CD4-positive, alpha-beta T cell (primary cell): ENCODE data around the gene SMURF2. TPM values are rescaled to one million over a fixed set of nuclear protein-coding genes. Genes with fewer than 3 reads are reported as not detected.

ENCODE experiments used
- ATAC-seq: fragments of 200-7000 bp; cut with Tn5 transposase; one replicate; pipeline ENCODE4 v1.10.0; 2022; ENCODE audit warnings: mild to moderate bottlenecking; ENCODE audit not compliant: poor library complexity
- CTCF ChIA-PET: fragments of 350-600 bp; sonication (Branson Sonifier 250); formaldehyde crosslinking; loops from one replicate; lab custom pipeline; 2021; ENCODE audit warnings: antibody characterized with exemption, inconsistent platforms; lab: Charles Lee
- POLR2A ChIA-PET: fragments of 350-600 bp; sonication (Branson Sonifier 250); formaldehyde crosslinking; loops from one replicate; lab custom pipeline; 2021; ENCODE audit warnings: antibody characterized with exemption, inconsistent platforms; lab: Charles Lee
- DNase-seq, 14 experiments: peaks; one replicate each; pipeline ENCODE4 v3.0.0-alpha.2; 2013 to 2020; ENCODE audit warnings: mixed read lengths in 2 of 14
- H3K27ac ChIP-seq, 2 donors: one replicate each; pipeline versions ENCODE4 v1.5.1 to v1.7.0; 2013; ENCODE audit warnings: low read length in 2 of 2, low read depth in 1 of 2, mild to moderate bottlenecking in 1 of 2
- H3K27me3 ChIP-seq, 2 experiments: 1 replicate in 1 of 2; 2 replicates in 1 of 2; pipeline versions ENCODE4 v1.6.1 to v1.7.0; 2013; ENCODE audit warnings: low read length in 2 of 2, control low read depth in 1 of 2, mild to moderate bottlenecking in 1 of 2, moderate library complexity in 1 of 2; ENCODE audit not compliant: insufficient read depth in 2 of 2, control insufficient read depth in 1 of 2
- H3K36me3 ChIP-seq: one replicate; pipeline ENCODE4 v1.6.1; 2013; ENCODE audit warnings: low read length, control low read depth; ENCODE audit not compliant: insufficient read depth
- H3K4me1 ChIP-seq: one replicate; pipeline ENCODE4 v1.6.1; 2013; ENCODE audit warnings: low read length, control low read depth; ENCODE audit not compliant: insufficient read depth
- H3K4me3 ChIP-seq: one replicate; pipeline ENCODE4 v1.5.1; 2013; ENCODE audit warnings: mild to moderate bottlenecking, low read length, moderate library complexity
- H3K9me3 ChIP-seq, 2 experiments: 1 replicate in 1 of 2; 2 replicates in 1 of 2; pipeline versions ENCODE4 v1.6.1 to v1.7.0; 2013; ENCODE audit warnings: low read length in 2 of 2, mild to moderate bottlenecking in 2 of 2, control low read depth in 1 of 2, moderate library complexity in 1 of 2; ENCODE audit not compliant: control insufficient read depth in 1 of 2, insufficient read depth in 1 of 2
- H3K27ac Mint-ChIP-seq: one replicate; pipeline ENCODE4 v1.8.0; 2020; ENCODE audit warnings: mixed read lengths
- H3K27me3 Mint-ChIP-seq: one replicate; pipeline ENCODE4 v1.8.0; 2021; ENCODE audit warnings: mixed read lengths
- H3K36me3 Mint-ChIP-seq: one replicate; pipeline ENCODE4 v1.8.0; 2021; ENCODE audit warnings: low read depth, mixed read lengths
- H3K4me1 Mint-ChIP-seq: one replicate; pipeline ENCODE4 v1.8.0; 2021; ENCODE audit warnings: low read depth, mixed read lengths
- H3K4me3 Mint-ChIP-seq: one replicate; pipeline ENCODE4 v1.8.0; 2020; ENCODE audit warnings: mild to moderate bottlenecking, mixed read lengths
- H3K9me3 Mint-ChIP-seq: one replicate; pipeline ENCODE4 v1.8.0; 2020; ENCODE audit warnings: mixed read lengths
- intact Hi-C, 2 experiments: fragments of 100-400 bp; cut with DNase I in 1 of 2; cut with micrococcal nuclease in 1 of 2; formaldehyde crosslinking; loops; one replicate each; pipeline versions ENCODE4 v1.15.1 to v1.9.0; 2023 to 2025; cut with DNase I, micrococcal nuclease
- total RNA-seq, 174 experiments: library from RNA in 2 of 174; stranded (reverse) in 2 of 174; gene quantifications; one replicate each; pipeline ENCODE4 v1.2.3 and lab custom pipeline; 2021 to 2026
- TF ChIP-seq, protein P1 (sequence below): fragments of 200-600 bp; IDR thresholded peaks from one replicate; pipeline ENCODE4 v1.8.0; 2022; ENCODE audit warnings: antibody characterized with exemption, mild to moderate bottlenecking

Gene SMURF2
- total RNA-seq, 2 experiments from 2014 or later: 28.0 to 29.7 TPM

DNA sequence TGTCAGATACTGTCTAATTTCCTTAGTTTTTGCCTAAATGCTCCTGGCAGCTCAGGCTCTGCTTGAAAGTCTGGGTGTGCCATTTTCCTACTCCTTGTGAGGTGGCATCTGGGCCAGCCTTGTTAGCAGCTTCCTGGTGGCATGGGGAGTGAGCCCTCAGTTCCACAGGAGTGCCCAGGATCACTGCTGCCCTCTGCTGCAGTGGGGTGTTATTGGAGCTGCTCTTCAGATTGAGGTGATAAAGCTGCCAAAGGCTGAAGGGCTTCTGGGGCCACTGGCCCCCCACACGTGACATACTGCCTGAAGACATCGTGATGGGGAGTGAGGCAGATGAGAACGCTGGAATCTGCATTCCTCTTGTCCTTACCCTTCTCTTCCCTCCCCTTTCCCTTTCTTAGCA is 127.9 kb downstream of the SMURF2 start:
- Mint-ChIP-seq H3K9me3 (no peaks in the 10 kb centered on the region), H3K27me3 (no peaks in the 10 kb centered on the region), H3K27ac (peak overlapping the region; percentile 20), H3K36me3 (peaks cover 97% of the 10 kb centered on the region), H3K4me3 (no peak overlapping the region), H3K4me1 (no peaks in the 10 kb centered on the region)
- Histone ChIP-seq H3K27me3 (no peaks in the 10 kb centered on the region), H3K36me3 (peaks cover 92% of the 10 kb centered on the region), H3K9me3 (no peaks in the 10 kb centered on the region), H3K4me3 (no peak overlapping the region), H3K4me1 (no peaks in the 10 kb centered on the region), H3K27ac (no peak overlapping the region)
- TF ChIP-seq, protein P1, sequence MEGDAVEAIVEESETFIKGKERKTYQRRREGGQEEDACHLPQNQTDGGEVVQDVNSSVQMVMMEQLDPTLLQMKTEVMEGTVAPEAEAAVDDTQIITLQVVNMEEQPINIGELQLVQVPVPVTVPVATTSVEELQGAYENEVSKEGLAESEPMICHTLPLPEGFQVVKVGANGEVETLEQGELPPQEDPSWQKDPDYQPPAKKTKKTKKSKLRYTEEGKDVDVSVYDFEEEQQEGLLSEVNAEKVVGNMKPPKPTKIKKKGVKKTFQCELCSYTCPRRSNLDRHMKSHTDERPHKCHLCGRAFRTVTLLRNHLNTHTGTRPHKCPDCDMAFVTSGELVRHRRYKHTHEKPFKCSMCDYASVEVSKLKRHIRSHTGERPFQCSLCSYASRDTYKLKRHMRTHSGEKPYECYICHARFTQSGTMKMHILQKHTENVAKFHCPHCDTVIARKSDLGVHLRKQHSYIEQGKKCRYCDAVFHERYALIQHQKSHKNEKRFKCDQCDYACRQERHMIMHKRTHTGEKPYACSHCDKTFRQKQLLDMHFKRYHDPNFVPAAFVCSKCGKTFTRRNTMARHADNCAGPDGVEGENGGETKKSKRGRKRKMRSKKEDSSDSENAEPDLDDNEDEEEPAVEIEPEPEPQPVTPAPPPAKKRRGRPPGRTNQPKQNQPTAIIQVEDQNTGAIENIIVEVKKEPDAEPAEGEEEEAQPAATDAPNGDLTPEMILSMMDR: no peak
- intact Hi-C loops: loop anchor here in 1 of 2 experiments (10.0 kb wide), 2 partner anchors 111 to 201 kb away; no protein-coding TSS in a partner anchor
- ChIA-PET CTCF (interaction anchor here (0.9 kb wide), 1 partner anchor 115 kb away, joined by 3 read pairs; no protein-coding TSS in a partner anchor), POLR2A (interaction anchor here (2.3 kb wide), 1 partner anchor 28 kb away, joined by 11 read pairs; the partner anchor contains the start of genes CEP95 and DDX5)
- peak in 3 of 14 experiments; percentile 7 to 33 (median 13) for DNase-seq
- no peak for ATAC-seq

DNA sequence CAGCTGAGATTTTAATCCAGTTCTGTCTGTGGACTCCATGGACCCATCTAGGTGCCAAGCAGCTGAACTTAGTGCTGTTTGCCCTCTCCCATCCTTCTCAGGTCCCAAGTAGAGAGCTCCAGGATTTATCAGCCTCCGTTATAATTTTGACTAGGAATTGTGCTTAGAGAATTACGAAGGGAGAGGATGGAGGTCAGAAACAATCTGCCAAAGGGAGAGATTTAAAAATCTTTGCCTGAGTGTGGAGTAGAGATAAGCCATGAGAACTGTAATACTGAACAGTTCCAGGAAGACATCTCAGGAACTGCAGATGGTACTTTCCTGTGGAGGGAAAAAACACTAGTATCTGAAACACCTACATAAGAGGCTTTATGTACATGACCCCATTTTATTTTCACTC is 128.3 kb downstream of the SMURF2 start:
- no peak overlapping the region for H3K27ac ChIP-seq
- CTCF ChIA-PET: interaction anchor here (0.9 kb wide), 1 partner anchor 116 kb away, joined by 3 read pairs; no protein-coding TSS in a partner anchor

DNA sequence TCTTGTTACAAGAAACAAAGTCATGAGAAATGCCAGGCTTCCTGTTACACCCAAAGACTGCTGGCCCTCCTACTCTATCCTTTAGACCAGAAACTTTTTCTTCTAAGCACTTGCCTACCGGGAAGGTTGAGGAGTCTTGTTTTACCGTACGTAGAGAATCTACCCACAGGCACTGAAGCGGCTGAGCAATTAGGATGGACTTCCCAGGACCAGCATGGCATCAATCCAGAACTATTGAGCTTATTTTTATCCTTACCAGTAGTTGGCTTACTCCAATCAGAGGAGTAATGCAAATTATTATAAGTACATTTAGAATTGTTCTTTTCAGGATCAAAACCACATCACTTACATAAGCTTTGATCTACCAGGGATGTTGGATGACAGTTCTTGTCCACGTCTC is 129.7 kb downstream of the SMURF2 start:
- Histone ChIP-seq H3K36me3 (peaks cover 99% of the 10 kb centered on the region), H3K4me1 (no peaks in the 10 kb centered on the region), H3K4me3 (no peak overlapping the region), H3K9me3 (no peaks in the 10 kb centered on the region), H3K27ac (no peak overlapping the region), H3K27me3 (no peaks in the 10 kb centered on the region)
- no peaks in the 10 kb centered on the region for H3K4me1 Mint-ChIP-seq
- H3K27me3 Mint-ChIP-seq: no peaks in the 10 kb centered on the region
- H3K36me3 Mint-ChIP-seq: peaks cover 99% of the 10 kb centered on the region
- H3K4me3 Mint-ChIP-seq: no peak overlapping the region
- ChIA-PET CTCF (interaction anchor here (0.6 to 1.1 kb wide), 2 partner anchors 80 to 117 kb away, joined by 3 read pairs; no protein-coding TSS in a partner anchor), POLR2A (interaction anchor here (0.8 kb wide), 2 partner anchors 8 to 55 kb away, joined by 4 read pairs; no protein-coding TSS in a partner anchor)
- intact Hi-C loops: loop anchor here in 1 of 2 experiments (10.0 kb wide), 2 partner anchors 112 to 202 kb away; no protein-coding TSS in a partner anchor
- ATAC-seq (no peak), DNase-seq (no peak)
- TF ChIP-seq, protein P1: no peak
- H3K27ac Mint-ChIP-seq: no peak overlapping the region
- no peaks in the 10 kb centered on the region for H3K9me3 Mint-ChIP-seq

More for the DNA sequence above, 128.3 kb downstream of the SMURF2 start:
- TF ChIP-seq, protein P1: no peak
- no peaks in the 10 kb centered on the region for H3K4me1 ChIP-seq
- intact Hi-C loops: loop anchor here in 1 of 2 experiments (10.0 kb wide), 2 partner anchors 111 to 201 kb away; no protein-coding TSS in a partner anchor
- Mint-ChIP-seq H3K36me3 (peaks cover 97% of the 10 kb centered on the region), H3K27ac (peak overlapping the region; percentile 20), H3K4me3 (no peak overlapping the region), H3K4me1 (no peaks in the 10 kb centered on the region), H3K27me3 (no peaks in the 10 kb centered on the region), H3K9me3 (no peaks in the 10 kb centered on the region)
- no peak for DNase-seq
- no peak overlapping the region for H3K4me3 ChIP-seq
- POLR2A ChIA-PET: interaction anchor here (2.3 kb wide), 1 partner anchor 28 kb away, joined by 11 read pairs; the partner anchor contains the start of genes CEP95 and DDX5
- H3K27me3 ChIP-seq: no peaks in the 10 kb centered on the region
- no peak for ATAC-seq
- no peaks in the 10 kb centered on the region for H3K9me3 ChIP-seq
- peaks cover 96% of the 10 kb centered on the region for H3K36me3 ChIP-seq
